Measurements from ENCODE around the gene MB21D2. TPM values are rescaled to one million over a fixed set of nuclear protein-coding genes. Genes with fewer than 3 reads are reported as not detected.

The MB21D2 gene
- total RNA-seq, 1 experiment from 2014 or later = 26.0 TPM

GRCh38 chr3:192916371-192917027 lies 1.2 kb downstream of the MB21D2 start:
- Histone ChIP-seq H3K9me2 (replicated peaks; ENCODE audit: low read length) (no peaks in the 10 kb centered on the region), H3K27me3 (ENCODE audit: low read length) (no peaks in the 10 kb centered on the region), H2AFZ (ENCODE audit: low read length) (peak overlapping the region; percentile 84), H3K9ac (ENCODE audit: low read length) (peak overlapping the region; percentile 96), H3K4me1 (ENCODE audit: insufficient read depth, low read length) (peaks cover 29% of the 10 kb centered on the region), H3K4me3 (ENCODE audit: low read length) (peak overlapping the region; percentile 99), H3K27ac (ENCODE audit: low read length) (peak overlapping the region; percentile 89), H3F3A (ENCODE audit: low read length, unreplicated experiment) (no peaks in the 10 kb centered on the region), H3K79me2 (ENCODE audit: low read length) (peaks cover 69% of the 10 kb centered on the region), H3K4me2 (ENCODE audit: low read length) (peak overlapping the region; percentile 93), H4K20me1 (ENCODE audit: low read length) (peaks cover 30% of the 10 kb centered on the region), H3K9me3 (ENCODE audit: low read length) (no peaks in the 10 kb centered on the region), H3K36me3 (ENCODE audit: low read depth, low read length) (no peaks in the 10 kb centered on the region)
- no peak for TF ChIP-seq EZH2phosphoT487 (IDR thresholded peaks at IDR 0.05; ENCODE audit: borderline replicate concordance, low read length)
- ChIA-PET POLR2A (ENCODE audit: unreplicated experiment) (interaction anchor here (0.7 to 1.1 kb wide), 2 partner anchors 25 to 33 kb away, joined by 4 to 6 read pairs; no protein-coding TSS in a partner anchor), CTCF (interaction anchor here (0.5 kb wide), 1 partner anchor 17 kb away, joined by 3 read pairs; no protein-coding TSS in a partner anchor)
- BruUV-seq (replicated peaks) = TSS peak; percentile 60
- DNase-seq = peak; percentile 48
- ATAC-seq = no peak; the same call in 1 of the 2 replicates
- intact Hi-C loops (cut with micrococcal nuclease) = loop anchor here (1.0 to 5.0 kb wide), 4 partner anchors 9 to 676 kb away; partner anchors contain the start of gene OPA1

DNA sequence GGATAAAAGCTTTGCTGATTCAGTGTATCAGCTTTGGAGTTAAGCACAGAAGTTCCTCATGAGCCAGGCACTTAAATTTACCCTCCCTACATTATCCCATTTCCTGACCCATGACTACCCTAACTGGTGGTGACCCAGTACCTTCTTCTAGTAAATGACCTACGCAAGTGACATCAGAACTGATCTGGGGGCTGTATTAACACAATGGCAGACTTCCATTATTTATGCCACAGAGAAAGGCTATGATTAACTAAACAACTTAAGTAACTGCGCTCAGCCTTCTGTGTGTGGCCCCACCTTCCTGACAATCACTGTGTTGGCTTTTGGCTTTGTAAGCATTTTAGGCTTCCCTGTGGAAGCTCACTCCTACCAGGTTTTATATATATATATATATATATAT lies 1.9 kb downstream of the MB21D2 start:
- Histone ChIP-seq H3F3A (ENCODE audit: low read length, unreplicated experiment) (no peaks in the 10 kb centered on the region), H3K9ac (ENCODE audit: low read length) (peak overlapping the region; percentile 96; the same call in 1 of the 2 replicates), H3K9me2 (replicated peaks; ENCODE audit: low read length) (no peaks in the 10 kb centered on the region), H4K20me1 (ENCODE audit: low read length) (peaks cover 30% of the 10 kb centered on the region), H3K9me3 (ENCODE audit: low read length) (no peaks in the 10 kb centered on the region), H3K4me3 (ENCODE audit: low read length) (peak overlapping the region; percentile 99), H3K27ac (ENCODE audit: low read length) (peak overlapping the region; percentile 15), H3K4me1 (ENCODE audit: insufficient read depth, low read length) (peaks cover 32% of the 10 kb centered on the region), H3K79me2 (ENCODE audit: low read length) (peaks cover 77% of the 10 kb centered on the region), H3K4me2 (ENCODE audit: low read length) (peak overlapping the region; percentile 93), H3K27me3 (ENCODE audit: low read length) (no peaks in the 10 kb centered on the region), H2AFZ (ENCODE audit: low read length) (no peak overlapping the region), H3K36me3 (ENCODE audit: low read depth, low read length) (no peaks in the 10 kb centered on the region)
- CTCF ChIA-PET = interaction anchor here (0.5 to 1.4 kb wide), 9 partner anchors 14 to 126 kb away, joined by 3 to 17 read pairs (median 4); no protein-coding TSS in a partner anchor
- POLR2A ChIA-PET (ENCODE audit: unreplicated experiment) = interaction anchor here (0.9 to 1.6 kb wide), 3 partner anchors 36 to 99 kb away, joined by 4 to 8 read pairs (median 4); no protein-coding TSS in a partner anchor
- no TSS peak for BruUV-seq (replicated peaks)
- intact Hi-C loops (cut with micrococcal nuclease) = loop anchor here (1.0 to 5.0 kb wide), 6 partner anchors 27 to 677 kb away; partner anchors contain the start of gene OPA1
- TF ChIP-seq, protein P1, sequence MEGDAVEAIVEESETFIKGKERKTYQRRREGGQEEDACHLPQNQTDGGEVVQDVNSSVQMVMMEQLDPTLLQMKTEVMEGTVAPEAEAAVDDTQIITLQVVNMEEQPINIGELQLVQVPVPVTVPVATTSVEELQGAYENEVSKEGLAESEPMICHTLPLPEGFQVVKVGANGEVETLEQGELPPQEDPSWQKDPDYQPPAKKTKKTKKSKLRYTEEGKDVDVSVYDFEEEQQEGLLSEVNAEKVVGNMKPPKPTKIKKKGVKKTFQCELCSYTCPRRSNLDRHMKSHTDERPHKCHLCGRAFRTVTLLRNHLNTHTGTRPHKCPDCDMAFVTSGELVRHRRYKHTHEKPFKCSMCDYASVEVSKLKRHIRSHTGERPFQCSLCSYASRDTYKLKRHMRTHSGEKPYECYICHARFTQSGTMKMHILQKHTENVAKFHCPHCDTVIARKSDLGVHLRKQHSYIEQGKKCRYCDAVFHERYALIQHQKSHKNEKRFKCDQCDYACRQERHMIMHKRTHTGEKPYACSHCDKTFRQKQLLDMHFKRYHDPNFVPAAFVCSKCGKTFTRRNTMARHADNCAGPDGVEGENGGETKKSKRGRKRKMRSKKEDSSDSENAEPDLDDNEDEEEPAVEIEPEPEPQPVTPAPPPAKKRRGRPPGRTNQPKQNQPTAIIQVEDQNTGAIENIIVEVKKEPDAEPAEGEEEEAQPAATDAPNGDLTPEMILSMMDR (conservative IDR thresholded peaks at IDR 0.05; ENCODE audit: low read depth, low read length) = no peak
- no peak for TF ChIP-seq EZH2 (IDR thresholded peaks at IDR 0.05; ENCODE audit: low read length, unreplicated experiment)
- TF ChIP-seq EZH2phosphoT487 (IDR thresholded peaks at IDR 0.05; ENCODE audit: borderline replicate concordance, low read length) = no peak
- DNase-seq = peak; percentile 55
- peak; percentile 1; the same call in 1 of the 2 replicates for ATAC-seq

- no peaks in the 10 kb centered on the region for H3K36me3 ChIP-seq (ENCODE audit: low read depth, low read length)
- intact Hi-C loops (cut with micrococcal nuclease) = loop anchor here (1.0 to 5.0 kb wide), 5 partner anchors 27 to 677 kb away; partner anchors contain the start of gene OPA1
- ATAC-seq (peak; percentile 34), DNase-seq (peak; percentile 70)
- peaks cover 81% of the 10 kb centered on the region for H3K79me2 ChIP-seq (ENCODE audit: low read length)
- no peaks in the 10 kb centered on the region for H3F3A ChIP-seq (ENCODE audit: low read length, unreplicated experiment)
- no peaks in the 10 kb centered on the region for H3K9me2 ChIP-seq (replicated peaks; ENCODE audit: low read length)
- peak overlapping the region; percentile 15 for H3K27ac ChIP-seq (ENCODE audit: low read length)
- ChIA-PET POLR2A (ENCODE audit: unreplicated experiment) (interaction anchor here (0.7 to 1.6 kb wide), 4 partner anchors 28 to 98 kb away, joined by 3 to 8 read pairs (median 4); no protein-coding TSS in a partner anchor), CTCF (interaction anchor here (0.5 to 1.4 kb wide), 12 partner anchors 14 to 352 kb away, joined by 3 to 17 read pairs (median 4); no protein-coding TSS in a partner anchor)
- peak overlapping the region; percentile 96 for H3K9ac ChIP-seq (ENCODE audit: low read length)
- H3K4me3 ChIP-seq (ENCODE audit: low read length) = peak overlapping the region; percentile 99
- BruUV-seq (replicated peaks) = TSS peak; percentile 3
- H3K4me1 ChIP-seq (ENCODE audit: insufficient read depth, low read length) = peaks cover 32% of the 10 kb centered on the region
- H3K4me2 ChIP-seq (ENCODE audit: low read length) = peak overlapping the region; percentile 93
- H3K9me3 ChIP-seq (ENCODE audit: low read length) = no peaks in the 10 kb centered on the region
- H4K20me1 ChIP-seq (ENCODE audit: low read length) = peaks cover 30% of the 10 kb centered on the region
- TF ChIP-seq, protein P1 (conservative IDR thresholded peaks at IDR 0.05; ENCODE audit: low read depth, low read length) = peak; percentile 59
- TF ChIP-seq EZH2phosphoT487 (IDR thresholded peaks at IDR 0.05; ENCODE audit: borderline replicate concordance, low read length) = no peak
- H3K27me3 ChIP-seq (ENCODE audit: low read length) = no peaks in the 10 kb centered on the region
- H2AFZ ChIP-seq (ENCODE audit: low read length) = no peak overlapping the region
Observed at GRCh38 chr3:192915304-192915703, 2.4 kb downstream of the MB21D2 start.
